ENCODE results near the gene CHST13.

Gene CHST13, protein sequence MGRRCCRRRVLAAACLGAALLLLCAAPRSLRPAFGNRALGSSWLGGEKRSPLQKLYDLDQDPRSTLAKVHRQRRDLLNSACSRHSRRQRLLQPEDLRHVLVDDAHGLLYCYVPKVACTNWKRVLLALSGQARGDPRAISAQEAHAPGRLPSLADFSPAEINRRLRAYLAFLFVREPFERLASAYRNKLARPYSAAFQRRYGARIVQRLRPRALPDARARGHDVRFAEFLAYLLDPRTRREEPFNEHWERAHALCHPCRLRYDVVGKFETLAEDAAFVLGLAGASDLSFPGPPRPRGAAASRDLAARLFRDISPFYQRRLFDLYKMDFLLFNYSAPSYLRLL

GRCh38 chr3:126523745-126524428, at the start of gene CHST13:
Gene CHST13, plus strand, starts transcription at chr3:126524155. Its CDS starts 178 bp downstream, at chr3:126524333.
- DNase-seq (ENCODE audit: low read depth in 2 of 2) = no peak

GRCh38 chr3:126474498-126475412, 49.2 kb upstream of the CHST13 start:
- DNase-seq (ENCODE audit: low read depth in 2 of 2) = peak; percentile 10 to 17

DNA sequence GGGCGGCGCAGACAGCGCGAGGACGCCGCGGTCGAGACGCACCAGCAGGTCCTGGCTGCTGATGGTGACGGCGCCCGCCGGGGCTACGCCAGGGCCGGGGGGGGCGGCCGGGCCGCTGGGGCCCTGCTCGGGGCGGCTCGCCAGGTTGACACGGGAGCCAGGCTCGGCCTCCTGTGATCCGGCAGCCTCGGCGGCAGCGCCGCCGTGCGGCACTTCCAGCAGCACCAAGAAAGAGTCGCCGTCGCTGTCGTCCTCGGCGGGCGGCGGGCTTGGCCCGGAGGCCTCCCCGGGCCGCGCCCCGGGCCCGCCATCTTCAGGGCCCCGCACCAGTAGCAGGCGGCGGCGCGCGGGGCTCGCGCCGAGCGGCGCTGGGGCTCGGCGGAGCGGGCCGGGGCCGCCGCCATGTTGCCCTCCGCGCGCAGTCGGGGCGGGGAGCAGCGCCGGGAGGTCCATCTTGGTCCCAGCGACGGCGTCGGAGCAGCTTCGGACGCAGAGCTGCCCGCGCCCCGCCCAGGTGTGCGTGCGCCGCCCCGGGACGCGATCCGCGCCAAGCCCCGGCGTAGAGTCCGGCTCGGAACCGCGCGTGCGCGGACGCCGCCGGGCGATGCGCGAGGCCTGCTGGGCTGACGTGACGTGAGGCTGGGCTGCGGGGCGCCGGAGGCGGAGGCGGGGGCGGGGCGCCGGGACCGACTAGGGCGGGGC, 48.4 kb upstream of the CHST13 start, which contains the start of gene ZXDC:
Gene ZXDC (minus strand): TSS at position 479 of the 702 bp plus-strand sequence. CDS start 26 bp downstream, at position 453.
- DNase-seq (ENCODE audit: low read depth in 2 of 2) = peak; percentile 91 to 92

DNA sequence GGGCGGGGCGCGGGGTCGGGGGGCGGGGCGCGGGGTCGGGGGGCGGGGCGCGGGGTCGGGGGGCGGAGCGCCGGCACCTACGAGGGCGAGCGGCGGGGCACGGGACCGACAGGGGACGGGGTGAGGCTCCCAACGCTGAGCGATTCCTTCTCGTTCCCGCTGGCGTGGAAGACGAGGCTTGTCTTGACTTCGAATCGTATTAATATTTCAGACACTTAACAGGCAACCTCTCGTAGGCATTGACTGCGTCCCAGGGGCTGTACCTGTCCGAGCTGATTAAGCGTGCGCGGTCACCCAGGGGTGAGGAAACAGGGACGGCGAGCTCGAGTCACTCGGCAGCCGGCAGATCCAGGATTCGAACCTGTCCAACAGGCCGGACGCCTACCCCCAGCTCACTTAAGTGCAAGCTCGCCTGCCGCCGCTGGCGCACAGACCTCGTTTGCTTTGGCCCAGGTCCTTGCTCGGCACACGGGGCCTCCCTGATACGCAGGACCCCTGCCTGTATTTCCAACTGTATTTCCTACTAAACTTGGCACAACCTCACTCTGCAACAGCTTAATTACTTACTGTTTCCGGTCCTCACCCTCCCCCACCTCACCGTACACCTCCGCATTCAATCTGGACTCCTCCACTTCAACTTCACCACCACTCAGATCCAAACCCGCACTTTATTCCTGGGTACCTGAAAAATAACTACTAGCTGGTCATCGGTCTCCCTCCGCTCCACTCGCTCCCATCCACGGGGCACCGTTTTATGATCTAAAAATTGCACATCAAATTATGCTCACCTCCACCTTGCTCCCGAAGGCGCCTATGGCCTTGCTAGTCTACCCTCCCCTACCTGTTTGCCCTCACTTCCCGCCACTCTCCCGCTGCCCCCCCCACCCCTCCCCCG, 47.5 kb upstream of the CHST13 start:
- peak in 1 of 2 donors; percentile 17 for DNase-seq (ENCODE audit: low read depth in 2 of 2)

GRCh38 chr3:126477061-126477380, 46.9 kb upstream of the CHST13 start:
- DNase-seq (ENCODE audit: low read depth in 2 of 2) = no peak

- DNase-seq (ENCODE audit: low read depth in 2 of 2) = no peak
Measured at GRCh38 chr3:126478581-126479310, 45.2 kb upstream of the CHST13 start.

DNA sequence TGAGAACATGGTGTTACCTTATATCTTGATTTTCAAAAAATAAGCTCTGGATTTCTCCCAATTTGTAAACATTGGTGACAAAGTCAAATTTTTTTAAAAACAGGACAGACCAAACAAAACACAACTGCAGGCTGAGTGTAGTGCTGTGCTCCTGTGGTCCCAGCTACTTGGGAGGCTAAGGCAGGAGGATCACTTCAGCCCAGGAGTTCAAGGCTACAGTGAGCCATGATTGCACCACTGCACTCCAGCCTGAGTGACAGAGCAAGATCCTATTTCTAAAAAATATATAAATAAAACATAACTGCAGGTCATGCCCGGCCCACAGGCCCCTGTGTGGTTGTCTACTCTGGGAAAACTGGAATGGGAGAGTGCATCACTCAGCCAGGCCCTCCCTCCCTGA, 44.3 kb upstream of the CHST13 start:
- DNase-seq (ENCODE audit: low read depth in 2 of 2) = no peak

GRCh38 chr3:126480206-126480605, 43.7 kb upstream of the CHST13 start:
- no peak for DNase-seq (ENCODE audit: low read depth in 2 of 2)

DNA sequence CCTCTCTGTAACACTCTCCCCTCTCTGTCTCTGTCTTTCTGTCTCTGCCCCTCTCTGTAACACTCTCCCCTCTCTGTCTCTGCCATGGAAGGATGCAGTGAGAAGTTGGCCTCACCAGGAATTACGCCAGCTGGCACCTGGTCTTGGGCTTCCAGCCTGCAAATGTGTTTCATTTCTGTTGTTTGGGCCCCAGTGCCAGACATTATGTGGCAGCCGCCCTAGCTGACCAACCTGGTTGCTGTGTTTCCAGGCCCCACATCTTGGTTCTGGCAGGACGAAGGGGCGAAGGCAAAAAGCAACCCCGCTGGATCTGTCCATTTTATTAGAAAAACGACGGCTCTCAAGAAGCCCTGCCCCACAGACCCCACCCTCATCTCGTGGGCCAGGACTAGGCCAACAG, 43.1 kb upstream of the CHST13 start:
- no peak for DNase-seq (ENCODE audit: low read depth in 2 of 2)

DNA sequence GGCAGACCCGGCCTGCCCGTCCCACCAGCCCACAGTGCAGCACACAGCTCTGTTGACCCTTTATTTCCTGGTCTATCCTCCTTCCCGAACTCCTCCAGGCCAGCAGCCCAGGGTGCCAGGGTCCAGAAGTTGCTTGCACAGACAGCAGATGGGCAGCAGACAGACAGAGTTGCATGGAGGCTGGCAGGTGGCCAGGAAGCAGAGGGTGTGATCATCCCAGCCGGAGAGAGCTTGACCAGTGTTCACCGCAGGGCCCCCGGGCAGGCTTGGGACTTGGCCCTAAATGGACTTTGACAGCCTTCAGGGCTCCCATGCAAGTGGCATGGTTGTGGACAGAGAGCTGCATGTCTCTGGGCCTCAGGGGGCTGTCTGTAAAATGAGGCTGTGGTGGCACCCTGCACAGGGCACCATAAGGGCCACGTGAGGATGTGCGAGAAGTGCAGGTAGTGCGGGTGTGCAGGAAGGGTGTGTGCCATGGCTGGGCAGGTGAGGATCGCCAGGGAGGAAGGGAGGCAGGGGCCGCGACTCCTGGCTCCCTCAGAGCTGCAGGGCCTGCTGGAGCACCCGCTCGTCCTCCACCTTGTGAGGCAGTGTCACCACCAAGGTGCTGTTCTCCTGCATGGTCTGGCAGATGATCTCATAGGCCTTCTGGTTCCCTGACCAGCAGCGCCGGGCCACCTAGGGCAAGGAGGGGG, 42.0 kb upstream of the CHST13 start:
- DNase-seq (ENCODE audit: low read depth in 2 of 2) = no peak

DNA sequence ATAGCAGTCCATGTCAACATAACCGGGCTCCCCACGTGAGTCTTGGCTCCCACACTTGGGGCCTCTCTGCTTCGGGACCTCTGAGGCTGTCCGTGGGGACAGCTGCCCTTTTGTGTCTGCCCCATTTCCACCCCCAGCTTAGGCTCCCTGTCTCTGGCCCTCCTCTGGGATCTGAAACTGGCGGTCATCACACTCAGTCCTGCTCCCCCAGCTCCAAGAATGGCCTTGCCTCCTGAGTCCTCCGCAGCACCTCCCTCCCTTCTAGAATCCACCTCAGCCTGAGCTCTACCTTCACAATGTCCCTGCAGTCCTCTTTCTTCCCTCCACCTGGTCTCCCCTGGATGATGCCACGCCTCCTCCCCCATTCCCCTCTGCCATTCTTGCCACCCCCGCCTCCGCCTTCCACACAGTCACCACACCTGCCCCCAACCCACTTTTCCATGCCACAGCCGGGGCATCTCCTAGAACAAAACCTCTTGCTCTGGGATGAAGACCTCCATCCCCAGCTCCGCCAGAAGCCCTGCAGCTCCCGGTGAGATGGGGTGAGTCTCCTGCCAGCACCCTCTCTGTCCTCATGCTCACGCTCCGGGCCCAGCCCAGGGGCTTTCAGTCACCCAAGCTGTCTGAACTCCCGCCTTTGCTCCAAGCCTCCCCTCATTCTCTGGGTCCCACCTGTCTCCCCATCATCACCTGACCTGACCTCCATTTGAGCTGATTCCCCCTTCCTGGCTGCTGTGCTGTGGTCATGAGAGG, 41.3 kb upstream of the CHST13 start:
- DNase-seq (ENCODE audit: low read depth in 2 of 2) = no peak

DNA sequence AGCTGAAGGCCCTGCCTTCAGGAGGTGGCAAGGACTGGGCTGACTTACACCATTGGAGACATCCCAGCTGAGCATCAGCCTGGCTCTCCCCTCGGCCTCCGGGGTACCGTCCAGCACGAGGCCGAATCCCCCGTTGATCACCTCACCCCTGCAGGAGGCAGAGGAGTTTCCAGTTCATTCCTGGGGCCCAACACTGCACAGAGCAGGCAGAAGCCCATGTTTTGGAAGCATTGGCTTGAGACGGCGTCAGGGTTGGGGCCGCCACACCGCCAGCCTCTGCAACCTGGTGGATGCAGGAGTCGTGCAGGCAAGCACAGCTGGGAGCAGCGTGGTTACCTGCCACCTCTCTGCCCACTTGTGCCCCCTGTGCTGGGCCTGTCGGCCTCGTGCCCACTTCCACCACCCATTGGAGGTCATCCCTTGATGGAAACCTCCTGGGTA, 40.6 kb upstream of the CHST13 start:
- no peak for DNase-seq (ENCODE audit: low read depth in 2 of 2)

GRCh38 chr3:126484148-126484547, 39.8 kb upstream of the CHST13 start:
- DNase-seq (ENCODE audit: low read depth in 2 of 2) = no peak

GRCh38 chr3:126484662-126485061, 39.3 kb upstream of the CHST13 start:
- DNase-seq (ENCODE audit: low read depth in 2 of 2) = no peak

- DNase-seq (ENCODE audit: low read depth in 2 of 2) = no peak
Measured at GRCh38 chr3:126485176-126485897, 38.6 kb upstream of the CHST13 start.

DNA sequence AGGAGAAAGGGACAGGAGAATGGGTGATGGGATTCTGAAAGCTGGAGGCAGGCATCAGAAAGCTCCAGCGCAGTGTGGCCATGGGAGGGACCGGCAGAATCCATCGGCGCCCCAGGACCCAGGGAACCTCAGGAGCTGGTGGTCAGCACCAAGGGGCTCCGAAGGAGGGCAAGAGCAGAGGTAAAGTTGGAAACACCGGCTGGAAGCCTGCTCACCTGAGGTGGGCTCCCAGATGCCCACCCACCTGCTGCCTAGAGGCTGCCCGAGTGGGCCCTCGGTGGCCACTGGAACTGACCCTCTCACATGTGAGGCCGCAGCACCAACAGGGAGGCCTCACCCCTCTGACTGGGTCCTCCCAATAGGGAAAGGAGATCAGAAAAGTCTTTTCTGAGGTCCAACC, 38.0 kb upstream of the CHST13 start:
- no peak for DNase-seq (ENCODE audit: low read depth in 2 of 2)

DNA sequence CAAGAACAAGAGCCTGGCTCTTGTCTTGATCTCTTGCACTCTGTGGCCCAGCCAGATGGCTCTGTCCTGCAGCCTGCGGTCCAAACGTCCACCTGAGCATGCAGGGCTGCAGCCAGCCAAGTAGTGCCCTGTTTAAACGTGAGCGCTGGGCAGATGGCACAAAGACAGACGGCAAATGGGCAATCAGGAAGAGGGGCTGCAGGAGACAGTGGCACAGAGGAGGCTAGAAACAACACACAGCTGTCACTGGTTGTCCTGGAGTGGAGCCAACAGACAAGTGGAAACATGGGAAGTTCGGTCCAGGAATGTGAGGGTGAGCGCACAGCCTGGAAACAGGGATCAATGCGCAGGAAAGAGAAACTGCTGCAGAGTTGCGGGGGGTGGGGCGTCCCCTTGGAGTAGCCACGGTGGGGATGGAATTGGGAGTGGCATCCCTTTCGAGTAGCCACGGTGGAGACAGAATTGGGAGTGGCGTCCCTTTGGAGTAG, 37.6 kb upstream of the CHST13 start:
- DNase-seq (ENCODE audit: low read depth in 2 of 2) = no peak
